NAMALWA (cell line): Measurements from ENCODE around the gene TPSB2.

ENCODE experiments used
- DNase-seq: peaks from one replicate; pipeline ENCODE4 v3.0.0-alpha.2; 2015; ENCODE audit warnings: low spot score

TPSB2 gene

DNA sequence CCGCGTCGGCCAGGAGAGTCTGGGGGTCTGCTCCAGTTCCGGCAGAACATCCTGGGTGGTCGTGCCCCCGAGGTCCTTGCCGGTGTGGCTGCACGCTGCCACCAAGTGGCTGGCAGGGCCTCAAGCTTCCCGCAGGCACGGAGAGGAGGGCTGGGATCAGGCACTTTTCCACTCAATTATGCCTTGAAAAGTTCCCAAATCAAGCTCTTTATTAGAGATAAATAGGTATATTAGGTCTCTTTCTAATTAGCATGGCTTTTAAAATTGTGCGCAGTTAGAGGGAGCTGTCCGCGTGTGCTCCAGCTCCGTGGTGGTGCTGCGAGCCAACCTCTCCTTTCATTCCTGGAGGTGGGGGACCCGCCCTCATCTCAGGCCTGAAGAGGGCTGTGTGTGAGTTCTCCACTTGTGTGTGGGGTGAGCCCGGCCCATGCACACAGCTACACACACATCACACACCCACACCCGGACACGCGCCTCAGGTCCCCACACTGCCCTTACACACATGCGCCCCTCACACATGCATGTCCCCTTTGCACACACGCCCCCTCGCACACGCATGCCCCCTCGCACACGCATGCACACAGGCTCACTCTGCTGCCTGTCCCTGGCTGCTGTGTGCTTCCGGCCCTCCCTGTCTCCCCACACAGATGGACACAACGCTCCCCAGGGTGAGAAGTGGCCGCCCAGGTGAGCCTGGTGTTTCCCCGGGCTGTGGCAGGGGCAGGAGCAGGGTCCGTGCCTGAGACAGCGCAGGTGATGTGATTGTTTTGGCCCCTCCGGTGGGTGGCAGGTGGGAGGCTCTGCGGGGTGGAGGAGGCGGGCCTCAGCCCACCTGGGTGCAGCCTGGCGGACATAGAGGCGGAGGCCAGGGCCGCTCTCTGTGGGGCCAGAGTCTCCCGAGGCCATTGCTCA is 48.3 kb downstream of the TPSB2 start:
- DNase-seq, result no peak

DNA sequence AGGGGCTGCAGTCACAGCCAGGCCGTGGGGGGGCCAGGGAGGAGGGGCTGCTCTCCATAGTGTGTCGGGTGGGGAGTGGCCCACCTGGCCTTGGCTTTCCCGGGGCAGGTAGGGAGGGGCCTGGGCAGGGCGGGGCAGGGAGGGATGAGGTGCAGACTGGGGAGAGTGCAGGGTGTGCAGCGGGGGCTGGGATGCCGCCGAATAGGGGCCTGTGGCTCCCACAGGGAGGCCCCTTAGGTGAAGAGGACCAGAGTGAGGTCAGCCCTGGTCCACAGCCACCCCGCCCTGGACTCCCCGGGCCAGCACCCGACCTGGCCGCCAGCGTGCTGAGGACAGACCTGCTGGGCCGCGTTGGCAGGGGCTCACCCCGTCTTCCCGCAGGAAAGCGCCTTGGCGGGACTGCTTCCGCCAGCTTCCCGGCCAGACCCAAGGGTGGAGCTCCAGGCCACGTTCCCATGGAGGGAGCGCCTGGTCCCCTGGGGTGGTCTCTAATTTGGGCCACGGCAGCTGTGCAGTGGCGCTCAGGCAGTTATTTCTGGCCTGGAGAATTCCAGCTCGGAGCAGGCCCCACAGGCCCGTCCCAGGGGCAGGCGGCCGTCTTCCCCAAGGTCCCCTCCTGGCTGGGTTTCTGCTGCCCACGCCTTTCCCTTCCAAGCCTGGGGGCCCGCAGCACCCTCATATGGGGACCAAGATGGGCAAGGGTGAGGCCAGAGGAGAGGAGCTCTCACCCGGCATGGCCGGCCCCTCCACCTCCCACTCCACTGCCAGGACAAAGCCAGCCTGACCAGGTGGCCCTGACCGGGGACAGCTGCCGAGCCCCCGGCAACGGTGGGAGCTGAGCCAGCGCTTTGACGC is 49.2 kb downstream of the TPSB2 start:
- DNase-seq, result no peak
